Skeletal muscle satellite cell (primary cell): ENCODE measurements around the gene ZNHIT2.

Experiments
- H3K27me3 ChIP-seq: 2 replicates; pipeline ENCODE4 v1.7.0; 2013; ENCODE audit warnings: low read length; ENCODE audit not compliant: control insufficient read depth, insufficient read depth
- H3K36me3 ChIP-seq: 2 replicates; pipeline ENCODE4 v1.7.0; 2013; ENCODE audit warnings: mild to moderate bottlenecking, control low read depth, low read length; ENCODE audit not compliant: insufficient read depth
- H3K4me1 ChIP-seq: 2 replicates; pipeline ENCODE4 v1.7.0; 2013; ENCODE audit warnings: low read length; ENCODE audit not compliant: control insufficient read depth, insufficient read depth
- H3K4me2 ChIP-seq: 2 replicates; pipeline ENCODE4 v1.7.0; 2013; ENCODE audit warnings: mild to moderate bottlenecking, low read length
- H3K4me3 ChIP-seq: 2 replicates; pipeline ENCODE4 v1.7.0; 2013; ENCODE audit warnings: low read length
- H3K9ac ChIP-seq: 2 replicates; pipeline ENCODE4 v1.7.0; 2013; ENCODE audit warnings: mild to moderate bottlenecking, low read depth, low read length, moderate library complexity
- H3K9me3 ChIP-seq: replicated peaks from 2 replicates; pipeline ENCODE4 v1.7.0; 2013; ENCODE audit warnings: mild to moderate bottlenecking, control low read depth, low read length

ZNHIT2 gene

GRCh38 chr11:65115361-65116082, 2.0 kb downstream of the ZNHIT2 start:
- Histone ChIP-seq H3K9me3 (no peaks in the 10 kb centered on the region), H3K4me3 (no peak overlapping the region), H3K4me1 (peaks cover 30% of the 10 kb centered on the region), H3K27me3 (no peaks in the 10 kb centered on the region), H3K36me3 (peaks cover 30% of the 10 kb centered on the region), H3K4me2 (peak overlapping the region; percentile 86), H3K9ac (no peak overlapping the region)

- no peak overlapping the region for H3K4me3 ChIP-seq
- no peaks in the 10 kb centered on the region for H3K27me3 ChIP-seq
- H3K4me2 ChIP-seq: no peak overlapping the region
- no peak overlapping the region for H3K9ac ChIP-seq
- peaks cover 22% of the 10 kb centered on the region for H3K36me3 ChIP-seq
- no peaks in the 10 kb centered on the region for H3K9me3 ChIP-seq
- peaks cover 32% of the 10 kb centered on the region for H3K4me1 ChIP-seq
Observed at GRCh38 chr11:65114538-65115171, 2.8 kb downstream of the ZNHIT2 start.

- Histone ChIP-seq H3K9ac (no peak overlapping the region), H3K36me3 (peaks cover 16% of the 10 kb centered on the region), H3K27me3 (no peaks in the 10 kb centered on the region), H3K9me3 (no peaks in the 10 kb centered on the region), H3K4me1 (peaks cover 32% of the 10 kb centered on the region), H3K4me3 (no peak overlapping the region), H3K4me2 (no peak overlapping the region)
Observed at GRCh38 chr11:65113839-65114238, 3.7 kb downstream of the ZNHIT2 start.

GRCh38 chr11:65113361-65113756, 4.1 kb downstream of the ZNHIT2 start:
- H3K9ac ChIP-seq: no peak overlapping the region
- no peak overlapping the region for H3K4me3 ChIP-seq
- no peaks in the 10 kb centered on the region for H3K27me3 ChIP-seq
- peaks cover 32% of the 10 kb centered on the region for H3K4me1 ChIP-seq
- peaks cover 16% of the 10 kb centered on the region for H3K36me3 ChIP-seq
- peak overlapping the region; percentile 96 for H3K4me2 ChIP-seq
- no peaks in the 10 kb centered on the region for H3K9me3 ChIP-seq

- Histone ChIP-seq H3K9ac (peak overlapping the region; percentile 45), H3K4me3 (peak overlapping the region; percentile 70), H3K9me3 (no peaks in the 10 kb centered on the region), H3K4me2 (peak overlapping the region; percentile 96), H3K36me3 (peaks cover 19% of the 10 kb centered on the region), H3K4me1 (peaks cover 32% of the 10 kb centered on the region), H3K27me3 (no peaks in the 10 kb centered on the region)
Observed at GRCh38 chr11:65112546-65113360, 4.7 kb downstream of the ZNHIT2 start.

GRCh38 chr11:65111744-65112545, 5.6 kb downstream of the ZNHIT2 start, which contains the start of gene TM7SF2:
TSS of gene TM7SF2 (plus strand) at chr11:65111872. CDS start at chr11:65112016, 144 bp downstream.
- Histone ChIP-seq H3K36me3 (peaks cover 19% of the 10 kb centered on the region), H3K4me2 (peak within 1 kb of the TSS; percentile 96), H3K9ac (peak within 1 kb of the TSS; percentile 45), H3K4me3 (peak within 1 kb of the TSS; percentile 70), H3K27me3 (no peaks in the 10 kb centered on the region), H3K9me3 (no peaks in the 10 kb centered on the region), H3K4me1 (peaks cover 32% of the 10 kb centered on the region)

GRCh38 chr11:65111159-65111743, 6.2 kb downstream of the ZNHIT2 start:
- Histone ChIP-seq H3K4me1 (peaks cover 25% of the 10 kb centered on the region), H3K36me3 (peaks cover 17% of the 10 kb centered on the region), H3K4me3 (no peak overlapping the region)

GRCh38 chr11:65110354-65110861, 7.1 kb downstream of the ZNHIT2 start:
- Histone ChIP-seq H3K27me3 (no peaks in the 10 kb centered on the region), H3K4me3 (no peak overlapping the region), H3K9ac (no peak overlapping the region), H3K36me3 (peaks cover 10% of the 10 kb centered on the region), H3K4me1 (peaks cover 20% of the 10 kb centered on the region), H3K4me2 (peak overlapping the region; percentile 36), H3K9me3 (no peaks in the 10 kb centered on the region)

More at GRCh38 chr11:65111159-65111743, 6.2 kb downstream of the ZNHIT2 start:
- no peak overlapping the region for H3K9ac ChIP-seq
- peak overlapping the region; percentile 96 for H3K4me2 ChIP-seq
- no peaks in the 10 kb centered on the region for H3K9me3 ChIP-seq
- no peaks in the 10 kb centered on the region for H3K27me3 ChIP-seq

GRCh38 chr11:65109231-65110198, 8.0 kb downstream of the ZNHIT2 start:
- H3K4me2 ChIP-seq: no peak overlapping the region
- no peak overlapping the region for H3K9ac ChIP-seq
- H3K27me3 ChIP-seq: no peaks in the 10 kb centered on the region
- no peaks in the 10 kb centered on the region for H3K9me3 ChIP-seq
- H3K36me3 ChIP-seq: peaks cover 10% of the 10 kb centered on the region
- H3K4me1 ChIP-seq: peaks cover 20% of the 10 kb centered on the region
- no peak overlapping the region for H3K4me3 ChIP-seq
